NCI-H2029 (cell line): ENCODE data around the gene MLST8.

Experiments used
- DNase-seq: peaks from one replicate; lab custom pipeline; 2025; lab: John Stamatoyannopoulos, UW

The MLST8 gene

DNA sequence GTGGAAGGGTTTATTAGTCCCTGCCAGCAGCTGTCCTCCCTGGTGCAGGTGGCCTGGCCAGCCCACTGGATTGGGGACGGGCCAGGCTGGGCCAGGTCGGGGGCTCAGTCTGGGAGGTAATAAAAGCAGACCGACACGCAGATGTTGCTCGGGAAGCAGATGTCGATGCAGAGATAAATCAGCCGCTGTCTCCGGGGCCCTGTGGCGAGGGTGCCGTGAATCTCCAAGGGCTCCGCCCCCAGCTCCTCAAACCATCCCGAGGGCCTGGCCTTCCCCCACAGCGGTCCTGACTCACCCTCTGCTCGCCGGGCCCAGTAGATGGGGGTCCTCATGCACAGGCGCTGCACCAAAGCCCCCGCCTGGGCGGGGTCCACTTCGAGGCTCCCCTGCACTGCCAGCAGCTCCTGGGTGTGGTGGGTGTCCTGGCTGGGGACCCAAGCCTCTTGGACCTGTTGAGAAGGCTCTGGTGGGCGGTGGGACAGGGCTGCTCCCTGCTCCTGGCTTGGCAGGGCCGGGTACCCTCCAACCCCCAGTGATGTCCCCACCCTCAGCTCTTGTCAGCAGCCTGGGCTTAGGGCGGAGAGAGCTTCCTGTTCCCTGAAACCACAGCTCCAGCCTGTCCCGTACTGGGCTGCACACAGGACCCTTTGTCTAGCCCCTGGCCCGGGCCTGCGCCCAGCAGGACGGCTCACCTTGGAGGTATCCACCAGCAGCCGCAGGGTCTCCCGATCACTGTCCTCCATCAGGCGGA, 4.2 kb downstream of the MLST8 start:
- DNase-seq = no peak

DNA sequence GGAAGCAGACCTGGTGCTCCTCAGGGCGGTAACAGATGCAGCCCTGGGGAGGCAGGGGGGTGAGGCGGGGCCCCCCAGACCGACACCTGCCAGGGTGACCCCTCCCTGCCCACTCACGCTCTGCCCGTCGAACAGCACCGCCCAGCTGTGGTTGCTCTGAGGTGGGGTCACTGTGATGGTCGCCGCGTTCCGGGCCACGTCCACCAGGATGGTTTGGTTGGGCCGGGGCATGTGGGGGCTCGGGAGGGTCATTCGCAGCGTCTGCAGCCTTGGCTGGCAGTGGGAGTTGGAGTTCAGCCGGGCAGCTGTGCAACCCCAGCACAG, 4.7 kb downstream of the MLST8 start:
- no peak for DNase-seq

DNA sequence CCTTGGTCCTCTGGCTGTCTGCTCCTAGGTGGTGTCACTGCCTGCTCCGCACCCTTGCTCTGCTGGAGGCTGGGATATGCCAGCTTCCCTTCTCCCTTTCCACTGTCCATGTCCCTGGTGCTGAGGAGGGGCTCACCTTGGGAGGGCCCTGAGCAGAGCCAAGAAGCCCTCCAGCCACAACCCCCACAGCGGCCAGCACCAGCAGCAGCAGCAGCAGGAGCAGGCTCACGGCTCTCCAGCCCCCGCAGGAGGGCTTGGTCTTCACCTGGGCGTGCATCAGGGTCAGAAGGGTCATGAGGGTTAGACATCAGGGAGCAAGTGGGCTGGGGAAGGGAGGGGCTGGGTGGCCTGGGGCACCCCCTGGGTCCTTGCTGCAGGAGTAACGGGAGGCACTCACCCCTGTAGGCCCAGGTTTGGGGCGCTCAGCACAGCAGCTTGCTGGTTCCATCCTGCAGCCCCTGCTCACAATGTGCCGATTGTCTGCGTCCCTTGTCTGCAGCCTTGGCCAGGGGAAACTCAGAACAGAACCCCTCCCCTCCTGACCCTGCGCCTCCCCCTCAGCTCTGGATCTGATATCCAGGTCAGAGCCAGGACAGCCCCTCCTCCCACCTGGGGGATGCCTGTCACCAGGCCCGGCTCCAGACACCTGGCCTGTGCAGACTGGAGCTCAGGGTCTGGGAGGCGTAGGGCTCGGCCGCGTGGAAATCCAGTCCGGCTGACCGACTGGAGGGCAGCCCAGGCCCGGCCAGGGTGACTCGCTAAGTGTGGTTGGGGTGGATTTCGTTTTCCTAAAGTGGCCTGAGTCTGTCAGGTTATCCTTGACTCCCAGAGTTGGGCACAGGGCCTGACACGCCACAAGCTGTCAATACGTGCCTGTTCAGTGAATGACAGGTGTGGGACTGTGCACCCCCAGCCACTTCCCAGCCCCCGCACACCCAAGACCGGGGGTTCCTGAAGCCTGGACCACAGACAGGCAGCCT, 5.4 kb downstream of the MLST8 start, which contains the start of gene BRICD5:
Gene BRICD5, minus strand, starts transcription at position 478 of the 980 bp plus-strand sequence. Its CDS starts 30 bp downstream, at position 448.
- DNase-seq = no peak

DNA sequence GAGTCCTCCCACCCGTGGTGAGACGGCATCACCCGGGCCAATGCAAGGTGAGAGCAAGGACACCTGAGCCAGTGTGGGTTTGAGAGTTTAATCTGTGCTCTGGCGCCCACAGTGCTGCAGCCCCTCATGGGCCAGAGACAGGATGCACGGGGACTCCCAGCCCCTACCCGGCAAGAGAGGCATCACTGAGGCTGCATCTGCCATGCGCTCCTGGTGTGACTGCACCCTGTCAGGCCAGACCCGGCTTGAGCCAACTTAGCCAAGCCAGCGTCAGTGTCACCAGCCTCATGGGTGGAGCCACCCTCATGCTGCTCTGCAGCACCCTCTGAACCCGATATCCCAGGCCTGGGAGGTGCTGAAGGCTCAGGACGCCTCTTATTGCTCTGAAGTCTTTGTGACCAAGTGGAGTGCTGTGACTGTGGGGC, 6.7 kb downstream of the MLST8 start:
- DNase-seq = no peak

DNA sequence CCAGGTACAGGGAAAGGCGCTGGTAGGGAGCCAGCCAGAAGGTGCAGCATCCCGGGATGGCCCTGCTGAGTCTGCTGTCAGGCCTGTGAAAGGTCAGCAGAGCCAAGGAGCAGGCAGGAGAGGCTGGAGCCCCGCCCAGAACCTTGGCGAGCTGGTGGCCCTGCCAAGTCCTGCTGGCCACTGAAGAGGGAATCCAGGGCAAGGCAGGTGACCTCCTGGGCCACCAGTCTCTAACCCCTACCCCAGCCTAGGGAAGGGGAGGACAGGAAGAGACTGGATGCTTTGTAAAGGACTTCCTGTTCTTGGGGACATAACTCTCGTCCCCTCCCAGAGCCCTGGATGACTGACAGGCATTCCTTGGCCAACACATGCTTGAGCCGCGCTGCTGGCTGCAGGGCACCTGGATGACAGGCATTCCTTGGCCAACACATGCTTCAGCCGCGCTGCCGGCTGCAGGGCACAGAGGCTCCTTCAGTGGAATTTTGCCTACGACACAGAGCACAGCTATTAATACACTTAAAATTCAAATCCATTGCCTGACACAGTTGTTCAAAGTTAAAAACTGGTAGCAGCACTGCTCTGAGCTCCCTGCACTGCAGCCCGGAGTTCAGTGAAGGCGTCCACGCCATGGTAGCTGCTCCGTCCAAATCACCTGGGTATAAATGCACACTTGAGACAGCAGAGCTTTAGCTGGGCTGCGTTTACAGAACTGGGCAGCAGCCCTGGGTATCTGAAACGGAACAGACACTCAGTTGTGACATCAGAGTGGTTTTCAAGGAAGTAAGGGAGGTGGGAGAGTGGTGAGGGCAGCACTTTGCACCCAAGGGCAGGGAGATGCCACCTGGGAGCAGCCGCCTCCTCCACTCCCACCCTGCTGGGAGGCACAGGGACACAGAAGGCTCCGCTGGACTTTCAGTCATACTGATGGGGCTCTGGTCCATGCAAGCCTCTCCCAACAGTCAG, 7.4 kb downstream of the MLST8 start:
- no peak for DNase-seq

DNA sequence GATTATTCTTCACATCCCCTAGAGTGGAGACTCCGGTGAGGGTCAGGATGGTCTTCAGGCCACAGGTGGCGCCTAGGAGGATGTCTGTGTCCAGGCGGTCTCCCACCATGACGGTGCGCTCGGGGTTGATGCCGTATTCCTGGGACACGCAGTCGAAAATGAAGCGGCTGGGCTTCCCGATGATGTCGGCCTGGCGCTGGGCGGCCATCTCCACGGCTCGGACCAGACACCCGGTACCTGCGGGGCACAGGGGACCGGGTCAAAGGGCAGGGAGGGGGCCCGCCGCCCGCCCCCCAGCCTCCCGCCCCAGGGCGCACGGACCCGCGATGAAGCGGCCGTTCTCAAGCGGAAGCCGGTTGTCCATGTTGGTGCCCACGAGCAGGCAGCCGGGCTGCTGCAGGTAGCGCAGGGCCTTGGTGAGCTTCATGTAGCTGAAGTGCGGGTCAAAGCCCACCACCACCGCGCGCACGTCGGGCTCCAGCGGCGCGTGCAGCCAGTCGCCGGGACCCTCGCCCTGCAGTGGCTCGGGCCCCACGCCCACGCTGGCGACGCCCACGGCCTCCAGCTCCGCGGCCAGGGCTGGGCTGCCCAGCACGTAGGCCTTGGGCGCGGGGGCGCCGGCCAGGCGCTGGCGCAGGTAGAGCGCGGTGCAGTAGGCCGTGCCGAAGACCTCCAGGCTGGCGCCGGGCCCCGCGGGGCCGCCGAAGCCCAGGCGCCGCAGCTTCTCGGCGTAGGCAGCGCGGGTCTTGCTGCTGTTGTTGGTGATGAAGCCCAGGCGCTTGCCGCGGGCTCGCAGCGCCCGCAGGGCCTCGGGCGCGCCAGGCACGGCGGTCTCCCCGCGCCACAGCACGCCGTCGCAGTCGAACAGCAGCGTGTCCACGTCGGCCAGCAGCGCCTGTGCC, 8.8 kb downstream of the MLST8 start:
- DNase-seq = no peak

DNA sequence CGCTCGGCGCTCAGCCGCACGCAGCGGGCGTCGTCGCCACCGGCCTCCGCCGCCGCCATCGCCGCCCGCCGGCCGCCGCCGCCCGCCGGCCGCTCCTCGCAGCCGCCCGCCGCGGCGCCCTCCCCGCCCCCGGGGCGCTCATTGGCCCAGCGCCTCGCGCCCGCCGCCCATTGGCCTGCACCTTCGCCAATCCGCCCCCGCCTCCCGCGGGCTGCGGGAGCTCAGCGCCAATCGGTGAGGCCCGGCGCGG, 9.4 kb downstream of the MLST8 start, which contains the start of gene PGP:
Gene PGP, minus strand, starts transcription at position 122 of the 250 bp plus-strand sequence. Its CDS starts 63 bp downstream, at position 59.
- no peak for DNase-seq

DNA sequence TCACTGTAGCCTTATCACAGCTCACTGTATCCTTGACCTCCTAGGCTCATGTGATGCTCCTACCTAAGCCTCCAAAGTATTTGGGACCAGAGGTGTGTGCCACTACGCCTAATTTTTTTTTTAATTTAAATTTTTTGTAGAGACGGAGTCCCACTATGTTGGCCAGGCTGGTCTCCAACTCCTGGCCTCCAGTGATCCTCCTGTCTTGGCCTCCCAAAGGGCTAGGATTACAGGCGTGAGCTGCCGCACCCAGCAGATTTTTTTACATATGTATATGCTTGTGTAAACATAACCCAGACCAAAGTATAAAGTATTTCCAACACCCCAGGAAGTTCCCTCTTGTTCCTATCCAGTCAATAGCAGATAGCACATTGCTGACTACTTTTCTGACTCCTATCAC, 11.1 kb downstream of the MLST8 start:
- DNase-seq = no peak

DNA sequence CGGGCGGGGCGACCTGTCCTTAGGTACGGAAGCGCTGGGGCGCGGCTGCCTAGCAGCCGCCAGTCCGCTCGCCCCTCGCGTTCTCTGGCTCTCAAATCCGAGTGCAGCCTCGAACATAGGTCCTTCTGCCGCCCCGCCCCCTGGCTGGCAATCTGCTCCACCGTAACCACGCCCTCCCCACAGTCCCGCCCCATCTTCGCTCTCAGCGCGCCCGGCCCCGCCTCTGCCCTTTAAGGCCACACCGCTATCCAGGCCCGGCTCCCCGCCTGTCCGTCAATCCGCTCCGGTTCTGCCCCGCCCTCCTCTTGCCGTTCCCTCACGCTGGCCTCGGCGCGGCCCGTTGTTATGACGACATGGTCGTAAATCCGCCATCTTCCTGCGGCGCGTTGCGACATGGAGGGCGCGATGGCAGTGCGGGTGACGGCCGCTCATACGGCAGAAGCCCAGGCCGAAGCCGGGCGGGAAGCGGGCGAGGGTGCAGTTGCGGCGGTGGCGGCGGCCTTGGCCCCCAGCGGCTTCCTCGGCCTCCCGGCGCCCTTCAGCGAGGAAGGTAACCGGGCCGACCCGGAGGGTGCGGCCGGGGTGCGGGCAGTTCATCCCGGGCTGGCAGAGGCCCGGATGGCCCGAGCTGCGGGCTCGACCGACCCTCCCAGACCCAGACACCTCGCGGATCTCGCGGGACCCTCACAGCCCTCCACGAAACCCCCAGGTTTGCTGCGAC, 18.1 kb downstream of the MLST8 start, which contains the start of gene E4F1:
Gene E4F1, plus strand, starts transcription at position 371 of the 721 bp plus-strand sequence. Its CDS starts 23 bp downstream, at position 394.
- DNase-seq = peak; percentile 97

DNA sequence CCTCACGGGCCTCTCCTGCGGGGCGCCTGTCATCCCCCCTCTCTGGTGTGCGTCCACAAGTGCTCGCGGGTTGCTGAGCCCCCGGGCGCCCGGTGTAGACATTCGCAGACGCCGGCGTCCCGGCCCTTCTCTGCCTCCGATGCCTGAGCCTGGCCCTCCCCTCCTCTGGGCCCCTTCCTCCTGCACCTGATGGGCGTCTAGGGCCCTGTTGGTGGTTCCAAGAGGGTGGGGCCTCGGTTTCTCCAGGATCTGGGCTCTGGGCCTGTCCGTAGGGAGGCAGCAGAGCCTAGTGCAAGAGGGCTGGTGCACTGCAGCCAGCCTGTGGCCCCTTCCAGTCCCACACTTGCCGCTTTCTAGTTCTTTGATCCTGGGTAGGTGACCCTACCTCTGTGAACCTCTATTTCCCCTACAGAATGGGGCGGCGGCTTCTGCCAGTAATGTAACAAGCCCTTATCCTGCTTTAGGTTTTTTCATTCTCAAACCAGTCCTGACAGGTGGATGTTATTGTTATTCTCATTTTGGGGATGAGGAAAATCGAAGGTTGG, 18.8 kb downstream of the MLST8 start:
- peak; percentile 34 for DNase-seq

DNA sequence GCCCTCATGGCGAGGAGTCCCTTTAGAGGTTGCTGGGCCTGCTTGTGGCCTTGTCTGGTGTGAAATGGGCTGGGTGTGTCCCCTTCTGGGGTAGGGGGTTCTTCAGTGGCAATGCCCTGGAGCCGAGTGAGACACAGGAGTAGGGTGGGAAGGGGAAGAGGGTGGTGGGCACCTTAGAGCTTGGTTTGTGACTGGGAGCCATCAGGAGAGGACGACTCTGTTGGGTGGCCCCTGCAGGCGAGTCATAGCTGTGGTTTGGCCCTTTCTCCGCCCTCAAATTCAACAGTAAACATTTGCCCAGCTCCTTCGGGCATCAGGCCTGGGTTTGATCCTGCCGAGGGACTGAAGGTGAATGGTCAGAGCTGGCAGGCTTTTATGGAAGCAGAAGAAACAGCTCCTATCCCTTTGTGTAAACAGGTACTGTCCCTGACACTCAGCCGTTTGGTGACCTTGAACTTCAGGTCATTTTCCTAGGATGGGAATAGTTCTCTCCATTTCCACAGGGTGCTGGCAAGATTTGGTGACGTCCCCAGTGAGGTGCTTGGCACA, 21.1 kb downstream of the MLST8 start:
- no peak for DNase-seq

DNA sequence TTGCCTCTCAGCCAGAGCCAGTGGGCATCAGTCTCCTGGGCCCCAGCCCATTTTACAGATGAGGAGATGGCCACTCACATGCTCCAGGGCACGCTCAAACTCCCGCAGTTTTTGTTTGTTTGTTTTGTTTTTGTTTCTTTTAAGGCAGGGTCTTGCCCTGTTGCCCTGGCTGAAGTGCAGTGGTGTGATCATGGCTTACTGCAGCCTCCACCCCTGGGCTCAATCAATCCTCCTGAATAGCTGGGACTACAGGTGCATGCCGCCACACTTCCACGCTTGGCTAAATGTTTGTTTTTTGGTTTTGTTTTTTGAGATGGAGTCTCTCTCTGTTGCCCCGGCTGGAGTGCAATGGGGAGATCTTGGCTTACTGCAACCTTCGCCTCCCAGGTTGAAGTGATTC, 21.7 kb downstream of the MLST8 start:
- no peak for DNase-seq

DNA sequence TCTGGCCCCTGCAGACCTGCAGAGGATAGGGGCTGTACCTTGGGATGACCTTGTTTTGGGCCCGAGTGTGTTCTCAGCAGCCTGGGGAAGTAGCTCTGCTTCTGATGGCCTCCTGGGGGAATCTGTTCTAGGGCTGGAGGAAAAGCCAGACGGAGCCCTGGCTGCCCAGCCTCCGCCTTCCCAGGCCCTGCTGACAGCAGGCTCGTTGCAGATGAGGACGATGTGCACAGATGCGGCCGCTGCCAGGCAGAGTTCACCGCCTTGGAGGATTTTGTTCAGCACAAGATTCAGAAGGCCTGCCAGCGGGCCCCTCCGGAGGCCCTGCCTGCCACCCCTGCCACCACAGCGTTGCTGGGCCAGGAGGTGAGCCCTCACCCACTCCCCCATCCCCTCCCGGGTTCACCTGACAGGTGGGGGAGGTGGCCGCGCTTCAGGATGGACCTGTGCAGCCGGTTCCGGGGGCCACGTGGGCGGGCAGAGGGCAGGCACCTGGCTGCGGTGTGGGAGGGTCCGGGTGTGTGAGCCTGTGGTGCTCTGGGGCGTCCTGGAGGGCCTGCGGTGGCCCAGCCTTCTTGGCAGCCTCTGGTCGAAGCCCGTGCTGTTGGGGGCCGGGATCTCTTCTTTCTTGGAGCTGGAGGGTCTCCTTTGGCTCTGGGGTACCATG, 23.0 kb downstream of the MLST8 start:
- DNase-seq = no peak

DNA sequence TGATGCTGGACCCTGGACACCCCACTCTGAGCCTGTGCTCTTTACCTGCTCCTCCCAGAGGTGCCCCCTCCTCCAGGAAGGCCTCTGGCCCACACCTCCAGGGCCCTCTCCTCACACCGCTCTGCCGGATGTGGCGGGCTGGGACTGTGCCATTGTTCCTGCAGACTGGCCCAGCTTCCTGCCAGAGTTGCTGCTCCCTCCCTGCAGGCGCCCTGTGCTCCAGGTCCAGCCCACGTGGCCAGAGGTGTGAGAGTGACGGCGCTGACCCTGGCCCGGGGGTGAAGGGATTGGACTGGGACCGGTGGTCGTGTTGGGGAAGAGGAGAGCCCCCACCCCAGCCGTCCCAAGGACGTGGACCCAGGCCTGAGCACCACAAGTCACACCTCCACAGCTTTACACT, 23.8 kb downstream of the MLST8 start:
- DNase-seq = no peak

DNA sequence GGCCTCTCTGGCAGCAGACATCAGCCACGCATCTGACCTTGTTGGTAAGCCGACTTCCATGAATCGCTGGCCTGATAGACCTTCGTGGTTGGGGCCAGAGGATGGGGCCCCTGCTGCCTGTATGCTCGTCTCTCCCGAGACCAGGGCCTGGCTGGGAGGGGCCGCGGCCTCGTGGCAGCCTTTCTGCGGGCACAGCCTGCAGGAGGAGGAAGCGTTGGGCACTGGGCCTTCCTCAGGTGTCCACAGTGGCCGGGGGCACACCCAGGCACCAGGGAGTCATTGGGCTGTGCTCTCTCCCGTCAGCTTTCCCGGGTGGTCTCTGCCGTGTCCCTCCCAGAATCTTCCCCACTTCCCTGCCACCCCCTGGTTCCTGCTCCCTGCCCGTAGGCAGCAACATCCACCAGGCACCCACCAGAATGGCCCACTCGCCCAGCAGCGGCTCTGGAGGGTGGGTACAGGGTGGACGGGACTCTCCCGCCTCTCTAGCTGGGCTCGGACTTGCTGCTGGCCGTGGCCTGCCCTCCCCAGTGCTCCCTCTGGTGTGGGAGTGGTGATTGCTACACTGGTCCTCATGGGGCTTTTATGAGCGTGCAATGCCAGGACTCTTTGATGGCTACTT, 24.5 kb downstream of the MLST8 start:
- no peak for DNase-seq

DNA sequence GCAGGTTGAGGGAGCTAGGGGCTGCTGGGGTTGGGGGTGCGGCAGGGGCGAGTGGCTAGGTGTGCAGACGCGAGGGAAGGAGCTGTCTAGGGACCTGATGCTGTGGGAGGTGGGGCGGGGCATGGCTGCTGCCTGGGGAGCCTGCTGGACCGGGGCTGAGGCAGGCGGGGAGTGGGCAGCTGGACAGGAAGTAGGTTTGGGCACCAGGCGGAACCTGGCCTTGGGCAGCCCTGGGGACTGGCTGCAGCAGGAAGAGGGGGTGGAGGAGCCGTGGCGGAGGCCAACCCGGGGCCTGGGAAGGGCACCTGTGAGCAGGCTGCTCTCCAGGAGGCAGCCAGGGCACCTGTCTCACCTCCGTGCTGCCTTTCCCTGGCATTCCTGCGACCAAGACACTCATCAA, 25.1 kb downstream of the MLST8 start:
- no peak for DNase-seq

DNA sequence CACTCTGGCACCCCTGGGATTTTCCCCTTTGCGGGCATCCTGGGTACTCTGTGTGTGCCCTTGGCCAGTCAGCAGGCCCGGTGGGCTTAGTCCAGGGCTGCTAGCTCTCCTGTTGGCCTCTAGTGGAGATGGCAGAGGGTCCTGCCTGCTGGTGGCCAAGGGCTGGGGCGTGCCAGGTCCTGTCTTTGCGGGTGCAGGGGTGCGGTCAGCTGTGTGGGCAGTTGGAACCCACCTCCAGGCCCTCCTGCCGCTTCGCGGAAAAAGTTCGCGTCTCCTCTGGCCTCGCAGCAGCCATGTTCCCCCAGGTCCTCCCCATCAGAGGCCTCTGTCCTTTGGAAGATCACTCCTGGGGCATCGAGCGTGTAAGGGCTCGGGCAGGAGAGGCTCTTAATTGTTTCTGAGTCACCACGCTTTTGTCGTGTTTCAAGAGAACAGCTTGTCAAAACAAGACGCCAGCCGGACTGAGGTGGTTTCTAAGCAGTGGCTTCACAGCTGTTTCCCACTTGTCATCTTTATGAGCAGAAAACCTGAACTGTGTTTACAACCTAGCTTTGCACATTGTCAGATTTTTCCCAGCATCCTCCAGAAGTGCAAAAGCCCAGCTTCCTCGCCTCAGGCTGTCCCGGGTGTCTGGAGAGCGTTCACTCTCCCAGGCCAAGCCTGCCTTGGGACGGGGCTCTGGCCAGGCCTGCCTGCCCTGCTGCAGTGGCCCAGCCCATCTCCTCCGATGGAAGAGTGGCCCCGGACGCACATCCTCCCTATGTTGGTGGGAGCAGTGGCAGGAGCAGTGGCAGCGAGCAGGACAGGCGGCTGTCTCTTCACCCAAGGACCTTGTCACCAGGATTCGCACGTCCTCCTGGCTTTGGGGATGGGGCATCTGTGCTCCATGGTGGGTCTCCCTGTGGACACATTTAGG, 26.0 kb downstream of the MLST8 start:
- peak; percentile 51 for DNase-seq
